DMS53 (cell line): ENCODE measurements around the gene CAMK1.

ENCODE experiments used
- DNase-seq: peaks from one replicate; lab custom pipeline; 2025; lab: John Stamatoyannopoulos, UW

Gene CAMK1

GRCh38 chr3:9769426-9770275 lies at the start of gene CAMK1:
Gene CAMK1, minus strand, starts transcription at chr3:9769947. Its CDS starts 2,198 bp downstream, at chr3:9767749.
- peak; percentile 65 for DNase-seq

- DNase-seq: no peak
These were observed 49.1 kb upstream of the CAMK1 start for GRCh38 chr3:9818666-9819335.

GRCh38 chr3:9817436-9817835 lies 47.7 kb upstream of the CAMK1 start:
- no peak for DNase-seq

- DNase-seq: no peak
These were observed 46.2 kb upstream of the CAMK1 start for GRCh38 chr3:9815986-9816385.

DNA sequence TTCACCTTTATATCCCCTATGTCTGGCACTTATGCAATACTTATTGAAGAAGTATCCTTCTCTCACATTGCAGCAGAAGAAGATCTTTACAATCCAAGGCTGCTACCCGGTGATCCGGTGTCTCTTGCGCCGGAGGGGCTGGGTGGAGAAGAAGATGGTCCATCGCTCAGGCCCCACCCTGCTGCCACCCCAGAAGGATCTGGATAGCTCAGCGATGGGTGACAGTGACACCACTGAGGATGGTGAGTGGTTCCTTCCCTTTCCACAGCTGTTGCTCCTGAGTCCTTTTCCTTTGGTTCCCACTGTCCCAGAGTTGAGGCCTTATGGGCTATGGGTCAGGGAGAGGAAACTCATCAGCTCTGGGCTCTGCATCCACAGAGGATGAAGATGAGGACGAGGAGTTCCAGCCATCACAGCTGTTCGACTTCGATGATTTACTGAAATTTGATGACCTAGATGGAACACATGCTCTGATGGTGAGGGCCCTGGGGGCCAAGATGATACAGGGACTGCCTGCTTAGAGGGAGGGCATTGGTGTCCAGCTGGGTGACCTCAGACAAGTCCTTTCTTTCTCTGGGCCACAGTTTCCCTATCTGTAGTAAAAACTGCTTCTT lies 43.2 kb upstream of the CAMK1 start:
- DNase-seq: no peak

- no peak for DNase-seq
These were observed 41.1 kb upstream of the CAMK1 start for GRCh38 chr3:9810846-9811245.

- DNase-seq: no peak
These were observed 40.7 kb upstream of the CAMK1 start for GRCh38 chr3:9810433-9810770.

DNA sequence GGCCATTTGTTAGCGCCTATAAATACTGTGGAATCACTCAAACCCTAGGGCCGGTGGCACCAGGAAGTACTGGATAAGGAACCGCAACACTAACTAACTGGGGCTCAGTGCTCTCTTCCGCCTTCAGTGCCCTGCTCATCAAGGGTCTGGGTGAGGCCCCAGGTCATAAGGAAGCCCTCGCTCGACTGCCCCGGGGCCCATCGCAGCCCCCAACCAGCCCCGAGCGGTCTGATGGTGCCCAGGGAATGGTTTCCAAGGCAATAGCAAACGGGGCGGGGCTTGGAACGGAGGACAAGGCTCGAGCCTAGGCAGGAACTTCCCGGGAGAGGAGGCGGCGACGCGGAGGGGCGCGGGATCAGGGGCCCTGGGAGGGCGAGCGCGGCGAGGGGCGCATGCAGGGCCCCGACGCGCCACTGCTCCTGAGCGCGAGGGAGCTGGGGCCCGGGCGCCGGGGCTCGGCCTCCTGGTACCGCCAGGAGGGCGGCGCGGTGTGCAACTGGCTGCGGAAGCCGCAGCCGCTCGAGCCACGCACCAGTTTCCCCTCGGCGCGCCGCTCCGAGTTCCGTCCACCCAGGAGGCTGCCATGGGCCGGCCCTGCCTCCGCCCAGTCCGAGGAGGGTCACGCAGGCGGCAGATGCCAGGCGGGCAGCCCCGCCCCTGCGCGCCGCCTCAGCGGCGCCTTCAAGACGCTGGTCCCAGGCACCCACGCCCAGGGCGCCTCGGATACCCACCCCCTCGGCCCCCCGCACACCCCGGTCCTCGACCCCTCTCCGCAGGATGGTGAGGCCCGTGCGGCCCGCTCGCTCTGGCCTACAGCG lies 40.1 kb upstream of the CAMK1 start, which contains the start of gene TTLL3:
TSS of gene TTLL3 (plus strand) at position 648 of the 818 bp plus-strand sequence. CDS start 400 bp downstream, outside the sequence.
- peak; percentile 78 for DNase-seq

DNA sequence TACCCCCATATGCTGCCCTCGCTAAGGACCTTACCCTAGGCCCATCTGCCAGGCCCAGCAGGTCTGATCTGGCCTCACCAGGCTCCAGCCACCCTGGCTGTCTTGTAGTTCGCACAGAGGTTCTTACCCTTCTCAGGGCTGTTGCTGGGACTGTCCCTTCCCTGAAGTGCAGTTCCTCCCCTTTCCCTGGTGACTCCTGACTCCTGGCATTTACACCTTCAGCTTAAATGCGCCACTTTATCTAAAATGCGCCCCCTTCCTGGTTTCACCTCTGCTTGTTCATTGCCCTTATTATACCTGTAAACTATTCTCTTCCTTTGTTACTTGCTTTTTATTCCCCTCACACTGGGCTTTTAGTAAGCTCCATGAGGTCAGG lies 39.5 kb upstream of the CAMK1 start:
- DNase-seq: peak; percentile 44

DNA sequence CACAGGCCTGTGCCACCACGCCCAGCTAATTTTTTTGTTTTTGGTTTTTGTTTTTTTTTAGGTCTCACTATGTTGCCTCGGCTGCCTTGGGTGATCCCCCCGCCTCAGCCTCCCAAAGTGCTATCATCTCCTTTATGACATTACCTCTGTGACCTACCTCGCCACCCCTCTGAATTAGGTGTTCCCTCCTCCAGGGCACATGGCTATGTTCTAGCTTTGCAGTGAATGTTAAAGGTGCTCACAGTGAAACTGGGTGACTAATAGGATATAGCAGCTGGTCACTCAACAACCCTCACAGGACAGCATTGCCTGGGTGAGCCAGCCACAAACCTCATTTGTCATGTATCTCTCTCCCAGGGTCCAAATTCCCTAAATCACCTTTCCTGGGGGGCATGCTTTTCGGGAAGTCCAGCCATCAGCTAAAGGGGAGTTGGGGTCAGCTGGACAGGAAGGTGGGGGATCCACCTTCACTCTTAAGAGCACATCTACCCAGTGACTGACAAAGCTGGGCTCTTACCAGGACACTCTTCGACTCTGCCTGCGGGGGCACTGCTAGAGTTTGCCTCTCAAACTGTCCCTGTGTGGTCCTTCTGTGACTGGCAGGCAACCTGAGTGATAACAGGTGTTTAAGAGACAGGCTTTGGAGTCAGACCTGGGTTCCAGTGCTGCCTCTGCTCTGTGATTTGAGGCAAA lies 38.7 kb upstream of the CAMK1 start:
- DNase-seq: peak; percentile 64

GRCh38 chr3:9807981-9808344 lies 38.2 kb upstream of the CAMK1 start:
- DNase-seq: no peak

DNA sequence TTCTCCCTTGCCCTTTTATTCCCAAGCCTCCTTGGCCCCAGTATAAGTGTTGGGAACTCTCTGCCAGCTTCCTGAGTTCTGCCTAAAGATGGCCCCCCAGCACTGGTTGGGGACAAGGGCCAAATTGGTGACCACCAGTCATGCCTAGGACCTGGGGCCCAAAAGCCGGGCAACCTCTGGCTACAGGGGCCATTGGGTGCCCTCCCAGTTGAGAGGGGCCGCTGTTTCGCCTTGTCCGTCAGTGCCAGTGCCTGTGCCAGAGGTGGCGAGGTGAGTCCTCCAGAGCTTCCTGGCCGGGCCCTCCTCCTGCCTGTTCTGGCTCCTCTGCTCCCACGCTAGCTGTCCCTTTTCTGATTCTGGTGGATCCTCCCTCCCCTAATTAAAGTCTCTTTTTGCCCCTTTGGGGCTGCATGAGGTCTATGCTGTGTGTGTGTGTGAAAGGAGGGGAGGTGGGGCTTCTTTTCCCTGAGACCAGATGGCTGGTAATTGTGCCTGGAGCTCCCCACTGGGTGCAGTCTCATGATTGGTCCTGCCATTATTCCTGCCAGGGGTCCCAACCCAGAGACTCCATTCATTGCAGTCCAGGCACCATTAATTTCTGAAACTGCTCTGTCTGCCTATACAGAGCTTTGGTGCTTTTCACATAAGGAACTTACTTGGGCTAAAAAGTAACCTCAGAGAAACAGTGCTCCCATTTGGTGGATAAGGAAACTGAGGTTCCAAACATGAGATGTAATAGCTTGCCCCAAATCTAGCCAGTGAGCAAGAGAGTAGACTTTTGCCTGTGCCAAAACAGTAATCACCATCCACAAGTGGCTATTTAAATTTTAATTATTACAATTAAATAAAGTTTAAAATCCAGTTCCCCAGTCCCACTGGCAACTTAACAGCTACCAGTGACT lies 37.2 kb upstream of the CAMK1 start:
- DNase-seq: no peak

- DNase-seq: no peak
These were observed 36.4 kb upstream of the CAMK1 start for GRCh38 chr3:9806137-9806536.

DNA sequence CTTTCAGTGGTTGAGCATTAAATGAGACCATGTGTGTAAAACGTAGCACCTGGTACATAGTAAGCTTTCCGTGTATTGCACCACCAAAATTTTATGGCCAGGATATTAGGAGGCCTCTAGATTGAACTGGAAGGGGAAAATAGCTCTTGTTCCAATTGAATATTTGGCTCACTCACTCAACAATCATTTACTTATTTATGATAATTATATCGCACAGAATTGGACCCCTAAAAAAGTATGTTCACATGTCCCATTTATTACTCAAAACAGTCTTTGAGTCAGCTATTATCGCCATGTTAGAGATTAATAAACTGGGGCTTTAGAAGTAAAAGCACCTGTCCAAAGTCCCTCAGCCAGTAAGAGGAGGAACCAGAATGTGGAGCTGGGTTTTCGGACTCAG lies 35.2 kb upstream of the CAMK1 start:
- no peak for DNase-seq

DNA sequence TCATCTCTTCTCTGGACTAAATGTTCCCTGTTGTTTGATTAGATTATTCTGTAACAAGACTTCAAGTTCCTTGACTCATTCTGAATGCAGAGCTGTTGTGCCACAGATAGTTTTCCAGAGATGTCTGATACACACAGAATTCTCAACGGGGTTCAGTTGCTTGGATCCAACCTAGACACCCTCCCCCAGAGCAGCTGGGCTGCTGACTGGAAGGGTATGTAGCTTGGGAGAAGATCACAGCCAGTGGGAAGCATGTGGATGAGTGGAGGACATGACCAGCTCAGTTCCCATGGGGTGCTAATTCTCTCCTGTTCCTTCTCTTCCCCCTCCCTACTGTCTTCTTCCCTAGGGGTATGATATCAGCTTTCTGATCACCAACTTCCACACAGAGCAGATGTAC lies 33.7 kb upstream of the CAMK1 start:
- DNase-seq: no peak

DNA sequence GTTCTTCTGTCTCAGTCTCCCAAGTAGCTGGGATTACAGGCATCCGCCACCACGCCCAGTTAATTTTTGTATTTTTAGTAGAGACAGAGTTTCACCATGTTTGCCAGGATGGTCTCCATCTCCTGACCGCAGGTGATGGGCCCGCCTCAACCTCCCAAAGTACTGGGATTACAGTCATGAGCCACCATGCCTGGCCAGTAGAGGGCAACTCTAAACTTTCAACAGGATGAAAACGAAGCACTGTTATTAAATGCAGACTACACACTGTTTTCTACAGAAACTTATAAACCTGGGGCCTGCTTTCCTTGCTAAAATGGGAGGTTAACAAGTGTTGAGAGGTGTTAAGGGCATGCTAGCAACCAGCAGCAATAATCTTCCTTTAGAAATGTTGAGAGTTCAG lies 30.8 kb upstream of the CAMK1 start:
- DNase-seq: peak; percentile 2

DNA sequence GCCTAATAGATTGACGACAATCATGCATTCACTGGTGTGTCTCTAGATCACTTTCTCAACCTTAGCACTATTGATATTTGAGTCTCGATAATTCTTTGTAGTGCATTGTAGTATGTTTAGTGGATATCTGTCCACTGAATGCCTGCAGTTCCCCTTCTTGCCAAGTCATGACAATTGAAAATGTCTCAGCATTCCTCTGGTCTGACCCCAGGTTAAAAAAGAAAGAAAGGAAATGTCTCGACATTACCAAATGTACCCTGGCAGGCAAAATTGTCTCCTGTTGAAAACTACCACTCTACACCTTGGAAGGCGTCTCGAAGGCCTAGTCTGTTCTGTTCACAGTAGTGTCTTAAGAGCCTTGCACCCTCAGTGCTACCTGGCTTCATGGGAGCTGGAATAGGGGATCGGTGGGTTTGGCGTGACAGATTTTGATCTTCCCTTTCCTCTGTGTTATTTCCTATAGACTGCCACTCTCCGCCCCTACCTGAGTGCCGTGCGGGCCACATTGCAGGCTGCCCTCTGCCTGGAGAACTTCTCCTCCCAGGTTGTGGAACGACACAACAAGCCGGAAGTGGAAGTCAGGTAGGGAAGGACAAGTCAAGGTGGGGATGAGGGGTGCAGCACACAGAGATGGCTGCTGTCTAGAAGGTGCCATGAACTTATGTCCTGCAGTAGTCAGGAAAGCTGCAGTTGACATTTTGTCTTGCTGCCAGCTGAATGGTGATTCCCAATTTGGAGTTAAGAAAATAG lies 27.6 kb upstream of the CAMK1 start:
- no peak for DNase-seq

- no peak for DNase-seq
These were observed 25.5 kb upstream of the CAMK1 start for GRCh38 chr3:9795207-9795606.

GRCh38 chr3:9794400-9794799 lies 24.7 kb upstream of the CAMK1 start:
- no peak for DNase-seq
